GM23338 (cell line): ENCODE results near the gene LIMA1. TPM values are rescaled to one million over a fixed set of nuclear protein-coding genes. Genes with fewer than 3 reads are reported as not detected.
"Not testable (repeated sequence)": the region's sequence is repeated elsewhere in the genome, so short reads cannot be mapped to it uniquely, and the experiment has no call there.

ENCODE experiments used
- ATAC-seq: fragments of 200-7000 bp; cut with Tn5 transposase; 3 replicates; pipeline ENCODE4 v1.9.1; 2020
- DNase-seq: peaks from one replicate; pipeline ENCODE4 v3.0.0-alpha.2; 2015; ENCODE audit warnings: low spot score
- H2AFZ ChIP-seq: fragments of 200-600 bp; sonication (generic); 2 replicates; pipeline ENCODE4 v1.8.0; 2016; ENCODE audit warnings: antibody characterized with exemption, mild to moderate bottlenecking, moderate library complexity
- H3F3A ChIP-seq: fragments of 200-600 bp; sonication (generic); replicated peaks from 2 replicates; pipeline ENCODE4 v1.8.0; 2017; ENCODE audit warnings: antibody characterized with exemption, mixed run types, low read depth
- H3K27ac ChIP-seq: fragments of 200-600 bp; sonication (generic); 2 replicates; pipeline ENCODE4 v1.6.1; 2016; ENCODE audit warnings: low read depth
- H3K27me3 ChIP-seq: fragments of 200-600 bp; sonication (generic); 2 replicates; pipeline ENCODE4 v1.8.0; 2016; ENCODE audit warnings: mild to moderate bottlenecking, mixed run types, moderate library complexity; ENCODE audit not compliant: insufficient read depth
- H3K36me3 ChIP-seq: fragments of 200-600 bp; sonication (generic); 2 replicates; pipeline ENCODE4 v1.8.0; 2016; ENCODE audit warnings: mild to moderate bottlenecking; ENCODE audit not compliant: insufficient read depth
- H3K4me1 ChIP-seq: fragments of 200-600 bp; sonication (generic); 2 replicates; pipeline ENCODE4 v1.8.0; 2016; ENCODE audit warnings: mild to moderate bottlenecking, moderate library complexity; ENCODE audit not compliant: insufficient read depth
- H3K4me2 ChIP-seq: fragments of 200-600 bp; sonication (generic); 2 replicates; pipeline ENCODE4 v1.7.1; 2017; ENCODE audit warnings: mixed run types
- H3K4me3 ChIP-seq: fragments of 200-600 bp; sonication (generic); 2 replicates; pipeline ENCODE4 v1.6.1; 2016; ENCODE audit warnings: mixed run types
- H3K79me2 ChIP-seq: fragments of 200-600 bp; sonication (generic); replicated peaks from 2 replicates; pipeline ENCODE4 v1.8.0; 2017; ENCODE audit warnings: mild to moderate bottlenecking; ENCODE audit not compliant: insufficient read depth
- H3K9me2 ChIP-seq: fragments of 200-600 bp; sonication (generic); 2 replicates; pipeline ENCODE4 v1.8.0; 2017; ENCODE audit not compliant: insufficient read depth
- H4K20me1 ChIP-seq: fragments of 200-600 bp; sonication (generic); replicated peaks from 2 replicates; pipeline ENCODE4 v1.8.0; 2017; ENCODE audit warnings: mild to moderate bottlenecking; ENCODE audit not compliant: insufficient read depth
- H3K27ac Mint-ChIP-seq: 2 replicates; pipeline ENCODE4 v1.8.0; 2020; ENCODE audit warnings: inconsistent platforms, mild to moderate bottlenecking, moderate library complexity, mixed read lengths
- H3K27me3 Mint-ChIP-seq: 3 replicates; pipeline ENCODE4 v1.8.0; 2022; ENCODE audit warnings: low read depth, mild to moderate bottlenecking, moderate library complexity, mixed read lengths, inconsistent platforms; ENCODE audit not compliant: insufficient read depth, poor library complexity
- H3K36me3 Mint-ChIP-seq: 3 replicates; pipeline ENCODE4 v1.8.0; 2021; ENCODE audit warnings: low read depth, mild to moderate bottlenecking, inconsistent platforms, moderate library complexity, mixed read lengths
- H3K4me1 Mint-ChIP-seq: 3 replicates; pipeline ENCODE4 v1.8.0; 2020; ENCODE audit warnings: mild to moderate bottlenecking, inconsistent platforms, mixed read lengths
- H3K4me3 Mint-ChIP-seq: 3 replicates; pipeline ENCODE4 v1.8.0; 2021; ENCODE audit warnings: moderate library complexity, mild to moderate bottlenecking, inconsistent platforms, mixed read lengths
- H3K9me3 Mint-ChIP-seq: 3 replicates; pipeline ENCODE4 v1.8.0; 2020; ENCODE audit warnings: moderate library complexity, mild to moderate bottlenecking, inconsistent platforms, mixed read lengths
- CREB1 ChIP-seq: fragments of 250-450 bp; sonication (Bioruptor Pico); IDR thresholded peaks from 2 replicates; pipeline ENCODE4 v1.5.0; 2020; ENCODE audit warnings: low read depth, mild to moderate bottlenecking, moderate library complexity
- JUNB ChIP-seq: IDR thresholded peaks from one replicate; pipeline ENCODE4 v1.6.1; 2016; ENCODE audit warnings: antibody characterized with exemption; ENCODE audit not compliant: unreplicated experiment
- NANOG ChIP-seq: IDR thresholded peaks from 2 replicates; pipeline ENCODE4 v1.6.1; 2016; ENCODE audit warnings: antibody characterized with exemption, borderline replicate concordance
- POLR2AphosphoS5 ChIP-seq: IDR thresholded peaks from 2 replicates; pipeline ENCODE4 v1.6.1; 2016; ENCODE audit warnings: antibody characterized with exemption, low read depth
- REST ChIP-seq: IDR thresholded peaks from one replicate; pipeline ENCODE4 v1.6.1; 2018; ENCODE audit warnings: antibody characterized with exemption; ENCODE audit not compliant: unreplicated experiment
- ZNF114 ChIP-seq: fragments of 250-450 bp; sonication (Bioruptor Pico); IDR thresholded peaks from 2 replicates; pipeline ENCODE4 v1.5.0; 2020; ENCODE audit warnings: mild to moderate bottlenecking, moderate library complexity
- ZNF331 ChIP-seq: fragments of 250-450 bp; sonication (Bioruptor Pico); IDR thresholded peaks from 2 replicates; pipeline ENCODE4 v1.5.0; 2020; ENCODE audit warnings: low read depth, mild to moderate bottlenecking, moderate library complexity
- polyA plus RNA-seq: library from polyadenylated mRNA; unstranded; fragments of >200 nt; fragmentation: Nextera tagmentation; extraction: Ambion mirVana; gene quantifications from 2 replicates; pipeline ENCODE4 v1.2.1, GENCODE V29; 2016
- total RNA-seq: library from RNA; depleted of rRNA; stranded (reverse); fragments of >200 nt; shearing (Covaris generic); gene quantifications from 2 replicates; pipeline ENCODE4 v1.2.3, GENCODE V29; 2014
- TF ChIP-seq, protein P1 (sequence below), 2 experiments: fragments of 200-600 bp in 1 of 2; sonication (generic) in 1 of 2; conservative IDR thresholded peaks; 2 replicates each; pipeline versions ENCODE4 v1.5.1 to v1.6.1; 2016 to 2017; ENCODE audit warnings: antibody characterized with exemption in 2 of 2, low read depth in 2 of 2, mild to moderate bottlenecking in 2 of 2, moderate library complexity in 1 of 2
- TF ChIP-seq, protein P2 (sequence below): IDR thresholded peaks from 2 replicates; pipeline ENCODE4 v1.6.1; 2016; ENCODE audit warnings: antibody characterized with exemption

LIMA1 gene
- total and polyA plus RNA-seq, 2 experiments from 2014 or later = 27.7 to 29.6 TPM

- H3K27ac Mint-ChIP-seq = no peak overlapping the region
- no peak for TF ChIP-seq CREB1 (CRISPR knock-in tag)
- H3K4me1 ChIP-seq = peaks cover 10% of the 10 kb centered on the region
- peaks cover 6% of the 10 kb centered on the region; the same call in 2 of the 3 replicates for H3K4me1 Mint-ChIP-seq
- H3K36me3 ChIP-seq = no peaks in the 10 kb centered on the region
- H3K79me2 ChIP-seq = no peaks in the 10 kb centered on the region
- no peak overlapping the region for H3K27ac ChIP-seq
- H3K36me3 Mint-ChIP-seq = no peaks in the 10 kb centered on the region
- H3F3A ChIP-seq = no peaks in the 10 kb centered on the region
- DNase-seq (no peak), ATAC-seq (no peak)
- H3K27me3 ChIP-seq = no peaks in the 10 kb centered on the region
- peaks cover 3% of the 10 kb centered on the region for H3K27me3 Mint-ChIP-seq
- H3K4me3 Mint-ChIP-seq = no peak overlapping the region
- no peaks in the 10 kb centered on the region for H3K9me2 ChIP-seq
- H4K20me1 ChIP-seq = no peaks in the 10 kb centered on the region
- H3K9me3 Mint-ChIP-seq = no peaks in the 10 kb centered on the region
- no peak overlapping the region for H2AFZ ChIP-seq
- H3K4me3 ChIP-seq = no peak overlapping the region
- no peak overlapping the region for H3K4me2 ChIP-seq
Observed at GRCh38 chr12:50275556-50275955, 7.8 kb downstream of the LIMA1 start.

DNA sequence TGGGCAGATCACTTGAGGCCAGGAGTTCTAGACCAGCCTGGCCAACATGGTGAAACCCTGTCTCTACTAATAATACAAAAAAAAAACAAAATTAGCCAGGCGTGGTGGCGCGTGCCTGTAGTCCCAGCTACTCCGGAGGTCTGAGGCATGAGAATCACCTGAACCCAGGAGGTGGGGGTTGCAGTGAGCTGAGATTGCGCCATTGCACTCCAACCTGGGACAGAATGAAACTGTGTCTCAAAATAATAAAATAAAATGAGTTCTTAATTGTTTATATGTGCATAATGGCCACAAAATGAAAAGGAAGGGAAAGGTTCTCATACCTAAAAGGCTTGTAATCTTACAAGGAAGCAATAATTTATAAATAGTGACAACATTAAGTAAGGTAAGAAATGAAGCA, 8.2 kb downstream of the LIMA1 start:
- not testable (repeated sequence) for H3K27me3 ChIP-seq, H3K36me3 Mint-ChIP-seq

DNA sequence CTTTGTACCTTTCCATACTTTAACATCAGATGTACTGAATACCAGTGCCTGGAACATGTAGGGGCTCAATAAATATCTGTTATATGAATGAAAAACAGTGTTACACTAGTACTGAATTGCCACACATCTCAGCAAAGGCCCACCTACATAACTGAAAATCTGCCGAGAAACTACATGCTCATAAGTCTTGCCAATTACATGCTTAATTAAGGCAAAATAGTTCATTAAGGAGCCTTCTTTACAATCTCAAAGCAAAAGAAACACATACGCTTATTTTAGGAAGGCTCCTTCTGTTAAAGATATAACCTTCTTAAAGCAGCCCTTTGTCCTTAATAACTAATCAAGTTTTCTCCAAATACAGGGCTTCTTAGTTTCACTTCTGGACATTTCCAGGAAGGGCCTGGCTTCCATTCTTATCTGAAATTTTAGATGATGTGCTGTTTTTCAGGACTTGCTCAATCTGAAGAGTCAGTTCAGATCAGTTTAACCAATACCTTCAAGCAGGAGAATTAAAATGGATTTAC, 11.5 kb downstream of the LIMA1 start:
- Histone ChIP-seq H3K27me3 (no peaks in the 10 kb centered on the region), H4K20me1 (no peaks in the 10 kb centered on the region), H3K4me2 (0 out of 2 replicates have a peak overlapping the region, but pooled peaks have one; percentile 16), H3F3A (no peaks in the 10 kb centered on the region), H3K27ac (no peak overlapping the region), H3K4me3 (no peak overlapping the region), H3K79me2 (no peaks in the 10 kb centered on the region), H2AFZ (0 out of 2 replicates have a peak overlapping the region, but pooled peaks have one; percentile 5), H3K4me1 (peaks cover 10% of the 10 kb centered on the region), H3K36me3 (no peaks in the 10 kb centered on the region), H3K9me2 (no peaks in the 10 kb centered on the region)
- DNase-seq (no peak), ATAC-seq (no peak)
- H3K9me3 Mint-ChIP-seq = no peaks in the 10 kb centered on the region
- H3K4me3 Mint-ChIP-seq = no peak overlapping the region
- H3K4me1 Mint-ChIP-seq = peaks cover 6% of the 10 kb centered on the region; the same call in 2 of the 3 replicates
- peaks cover 3% of the 10 kb centered on the region for H3K27me3 Mint-ChIP-seq
- no peaks in the 10 kb centered on the region for H3K36me3 Mint-ChIP-seq
- no peak overlapping the region for H3K27ac Mint-ChIP-seq
- TF ChIP-seq JUNB (no peak), POLR2AphosphoS5 (no peak), NANOG (no peak), ZNF331 (CRISPR knock-in tag) (no peak), ZNF114 (CRISPR knock-in tag) (no peak), REST (no peak), CREB1 (CRISPR knock-in tag) (no peak)
- TF ChIP-seq, protein P1, sequence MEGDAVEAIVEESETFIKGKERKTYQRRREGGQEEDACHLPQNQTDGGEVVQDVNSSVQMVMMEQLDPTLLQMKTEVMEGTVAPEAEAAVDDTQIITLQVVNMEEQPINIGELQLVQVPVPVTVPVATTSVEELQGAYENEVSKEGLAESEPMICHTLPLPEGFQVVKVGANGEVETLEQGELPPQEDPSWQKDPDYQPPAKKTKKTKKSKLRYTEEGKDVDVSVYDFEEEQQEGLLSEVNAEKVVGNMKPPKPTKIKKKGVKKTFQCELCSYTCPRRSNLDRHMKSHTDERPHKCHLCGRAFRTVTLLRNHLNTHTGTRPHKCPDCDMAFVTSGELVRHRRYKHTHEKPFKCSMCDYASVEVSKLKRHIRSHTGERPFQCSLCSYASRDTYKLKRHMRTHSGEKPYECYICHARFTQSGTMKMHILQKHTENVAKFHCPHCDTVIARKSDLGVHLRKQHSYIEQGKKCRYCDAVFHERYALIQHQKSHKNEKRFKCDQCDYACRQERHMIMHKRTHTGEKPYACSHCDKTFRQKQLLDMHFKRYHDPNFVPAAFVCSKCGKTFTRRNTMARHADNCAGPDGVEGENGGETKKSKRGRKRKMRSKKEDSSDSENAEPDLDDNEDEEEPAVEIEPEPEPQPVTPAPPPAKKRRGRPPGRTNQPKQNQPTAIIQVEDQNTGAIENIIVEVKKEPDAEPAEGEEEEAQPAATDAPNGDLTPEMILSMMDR (conservative IDR thresholded peaks at IDR 0.05; ENCODE audit: low read depth in 2 of 2) = no peak
- TF ChIP-seq, protein P2, sequence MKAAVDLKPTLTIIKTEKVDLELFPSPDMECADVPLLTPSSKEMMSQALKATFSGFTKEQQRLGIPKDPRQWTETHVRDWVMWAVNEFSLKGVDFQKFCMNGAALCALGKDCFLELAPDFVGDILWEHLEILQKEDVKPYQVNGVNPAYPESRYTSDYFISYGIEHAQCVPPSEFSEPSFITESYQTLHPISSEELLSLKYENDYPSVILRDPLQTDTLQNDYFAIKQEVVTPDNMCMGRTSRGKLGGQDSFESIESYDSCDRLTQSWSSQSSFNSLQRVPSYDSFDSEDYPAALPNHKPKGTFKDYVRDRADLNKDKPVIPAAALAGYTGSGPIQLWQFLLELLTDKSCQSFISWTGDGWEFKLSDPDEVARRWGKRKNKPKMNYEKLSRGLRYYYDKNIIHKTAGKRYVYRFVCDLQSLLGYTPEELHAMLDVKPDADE = no peak

More for the DNA sequence above, 8.2 kb downstream of the LIMA1 start:
- H3K4me3 Mint-ChIP-seq, H3K27me3 Mint-ChIP-seq, H3K4me3 ChIP-seq, H3K79me2 ChIP-seq, H3K9me2 ChIP-seq, H3K4me1 ChIP-seq, H3K4me1 Mint-ChIP-seq, DNase-seq, H4K20me1 ChIP-seq, H3K36me3 ChIP-seq, ATAC-seq, H3K27ac Mint-ChIP-seq, H3F3A ChIP-seq, H3K27ac ChIP-seq, H3K4me2 ChIP-seq, H2AFZ ChIP-seq, H3K9me3 Mint-ChIP-seq: not testable (repeated sequence)
